PFSK-1 (cell line): ENCODE measurements around the gene GC.

ENCODE experiments used
- SIN3A ChIP-seq: IDR thresholded peaks from 2 replicates; pipeline ENCODE4 v1.6.1; 2012; ENCODE audit warnings: mild to moderate bottlenecking, low read length, moderate library complexity, borderline replicate concordance; ENCODE audit not compliant: insufficient read depth
- TAF1 ChIP-seq: IDR thresholded peaks from 2 replicates; pipeline ENCODE4 v1.6.1; 2012; ENCODE audit warnings: low read length, control low read depth, borderline replicate concordance; ENCODE audit not compliant: insufficient read depth

GRCh38 chr4:71713611-71714203, 70.2 kb downstream of the GC start:
- no peak for TF ChIP-seq TAF1
- no peak for TF ChIP-seq SIN3A
